Cardiac muscle cell (in vitro differentiated cells and primary cell): ENCODE data around the gene PIM3. TPM values are rescaled to one million over a fixed set of nuclear protein-coding genes. Genes with fewer than 3 reads are reported as not detected.

ENCODE experiments used
- DNase-seq, 2 donors: peaks; one replicate each; pipeline versions ENCODE4 v3.0.0 to v3.0.0-alpha.2; 2010 to 2017; ENCODE audit warnings: low read depth in 1 of 2, low spot score in 1 of 2
- H3K27ac ChIP-seq: fragments of 200-600 bp; sonication (generic); 2 replicates; pipeline ENCODE4 v1.5.1; 2016
- H3K27me3 ChIP-seq: fragments of 200-600 bp; sonication (generic); 2 replicates; pipeline ENCODE4 v1.6.0; 2016; ENCODE audit warnings: control low read depth
- H3K36me3 ChIP-seq: fragments of 200-600 bp; sonication (generic); 2 replicates; pipeline ENCODE4 v1.5.1; 2016; ENCODE audit warnings: control low read depth
- H3K4me1 ChIP-seq: fragments of 200-600 bp; sonication (generic); 2 replicates; pipeline ENCODE4 v1.8.1; 2017; ENCODE audit warnings: low read depth, mild to moderate bottlenecking, mixed run types
- H3K4me3 ChIP-seq: fragments of 200-600 bp; sonication (generic); 2 replicates; pipeline ENCODE4 v1.5.1; 2016; ENCODE audit warnings: mild to moderate bottlenecking
- H3K9me3 ChIP-seq: fragments of 200-600 bp; sonication (generic); 2 replicates; pipeline ENCODE4 v1.5.1; 2017; ENCODE audit warnings: low read depth, mild to moderate bottlenecking, control low read depth
- CTCF ChIP-seq: IDR thresholded peaks from 2 replicates; pipeline ENCODE4 v1.5.1; 2012; ENCODE audit warnings: low read depth, mild to moderate bottlenecking, low read length
- polyA plus RNA-seq: library from polyadenylated mRNA; unstranded; fragments of >200 nt; fragmentation: Nextera tagmentation; extraction: Ambion mirVana; gene quantifications from 2 replicates; pipeline ENCODE4 v1.2.1, GENCODE V29; 2016
- total RNA-seq: library from RNA; depleted of rRNA; stranded (reverse); fragments of >200 nt; gene quantifications from 2 replicates; pipeline ENCODE4 v1.2.3, GENCODE V29; 2016

PIM3 gene
- total and polyA plus RNA-seq, 2 experiments from 2014 or later = 46.1 to 62.2 TPM

GRCh38 chr22:49992921-49993648 lies 32.5 kb downstream of the PIM3 start:
- TF ChIP-seq CTCF = peak; percentile 73
- Histone ChIP-seq H3K27me3 (no peaks in the 10 kb centered on the region), H3K36me3 (no peaks in the 10 kb centered on the region), H3K4me3 (no peak overlapping the region), H3K9me3 (no peaks in the 10 kb centered on the region), H3K27ac (no peak overlapping the region), H3K4me1 (no peaks in the 10 kb centered on the region)
- DNase-seq = peak; percentile 60 to 78

GRCh38 chr22:49993649-49994360 lies 33.2 kb downstream of the PIM3 start:
- TF ChIP-seq CTCF = no peak

DNA sequence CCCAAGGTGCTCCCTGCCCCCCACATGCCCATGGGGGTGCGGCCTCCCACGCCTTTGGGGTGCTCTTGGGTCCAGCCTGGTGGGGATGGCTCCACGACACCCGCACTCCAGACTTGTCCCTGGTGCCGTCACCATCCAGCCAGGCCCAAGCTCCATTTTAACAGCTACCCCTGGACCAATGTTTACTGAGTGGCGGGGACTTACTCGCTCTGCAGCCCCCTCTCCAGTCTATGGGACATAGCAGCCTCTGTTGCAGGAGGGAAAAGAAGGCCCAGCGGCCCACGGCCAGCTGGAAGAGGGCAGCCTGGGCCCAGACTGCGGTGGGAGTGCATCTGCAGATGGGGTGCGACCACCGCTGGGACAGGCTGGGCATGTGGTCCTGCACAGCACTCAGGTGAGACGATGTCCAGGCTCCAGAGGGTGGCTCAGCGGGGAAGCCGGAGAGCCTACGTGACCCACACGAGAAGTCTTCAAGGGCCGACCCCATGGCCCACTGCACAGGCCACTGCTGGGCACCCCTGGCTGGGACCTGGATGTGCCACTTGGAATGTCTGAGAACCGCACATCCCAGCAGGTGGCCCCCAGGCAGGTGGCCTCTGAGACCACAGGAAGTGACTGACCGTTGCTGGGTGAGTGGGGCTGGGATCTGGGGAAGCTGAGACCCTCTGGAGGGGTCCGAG lies 33.9 kb downstream of the PIM3 start:
- Histone ChIP-seq H3K27ac (no peak overlapping the region), H3K9me3 (no peaks in the 10 kb centered on the region), H3K27me3 (no peaks in the 10 kb centered on the region), H3K4me3 (no peak overlapping the region), H3K36me3 (no peaks in the 10 kb centered on the region), H3K4me1 (no peaks in the 10 kb centered on the region)
- DNase-seq = no peak
- no peak for TF ChIP-seq CTCF

More at GRCh38 chr22:49993649-49994360, 33.2 kb downstream of the PIM3 start:
- Histone ChIP-seq H3K4me1 (no peaks in the 10 kb centered on the region), H3K27ac (no peak overlapping the region), H3K36me3 (no peaks in the 10 kb centered on the region), H3K9me3 (no peaks in the 10 kb centered on the region), H3K4me3 (no peak overlapping the region), H3K27me3 (no peaks in the 10 kb centered on the region)
- no peak for DNase-seq

GRCh38 chr22:49995041-49995360 lies 34.4 kb downstream of the PIM3 start:
- H3K4me3 ChIP-seq = no peak overlapping the region
- no peaks in the 10 kb centered on the region for H3K36me3 ChIP-seq
- H3K27me3 ChIP-seq = peaks cover 4% of the 10 kb centered on the region
- no peak overlapping the region for H3K27ac ChIP-seq
- no peak for TF ChIP-seq CTCF
- no peaks in the 10 kb centered on the region for H3K9me3 ChIP-seq
- H3K4me1 ChIP-seq = no peaks in the 10 kb centered on the region
- no peak for DNase-seq

- H3K4me1 ChIP-seq = no peaks in the 10 kb centered on the region
- H3K9me3 ChIP-seq = no peaks in the 10 kb centered on the region
- no peak overlapping the region for H3K4me3 ChIP-seq
- DNase-seq = no peak
- TF ChIP-seq CTCF = no peak
- H3K27me3 ChIP-seq = peaks cover 9% of the 10 kb centered on the region
- no peak overlapping the region for H3K27ac ChIP-seq
- H3K36me3 ChIP-seq = no peaks in the 10 kb centered on the region
Measured at GRCh38 chr22:49995361-49996118, 35.0 kb downstream of the PIM3 start.
